ENCODE results near the gene PGM5.

DNA sequence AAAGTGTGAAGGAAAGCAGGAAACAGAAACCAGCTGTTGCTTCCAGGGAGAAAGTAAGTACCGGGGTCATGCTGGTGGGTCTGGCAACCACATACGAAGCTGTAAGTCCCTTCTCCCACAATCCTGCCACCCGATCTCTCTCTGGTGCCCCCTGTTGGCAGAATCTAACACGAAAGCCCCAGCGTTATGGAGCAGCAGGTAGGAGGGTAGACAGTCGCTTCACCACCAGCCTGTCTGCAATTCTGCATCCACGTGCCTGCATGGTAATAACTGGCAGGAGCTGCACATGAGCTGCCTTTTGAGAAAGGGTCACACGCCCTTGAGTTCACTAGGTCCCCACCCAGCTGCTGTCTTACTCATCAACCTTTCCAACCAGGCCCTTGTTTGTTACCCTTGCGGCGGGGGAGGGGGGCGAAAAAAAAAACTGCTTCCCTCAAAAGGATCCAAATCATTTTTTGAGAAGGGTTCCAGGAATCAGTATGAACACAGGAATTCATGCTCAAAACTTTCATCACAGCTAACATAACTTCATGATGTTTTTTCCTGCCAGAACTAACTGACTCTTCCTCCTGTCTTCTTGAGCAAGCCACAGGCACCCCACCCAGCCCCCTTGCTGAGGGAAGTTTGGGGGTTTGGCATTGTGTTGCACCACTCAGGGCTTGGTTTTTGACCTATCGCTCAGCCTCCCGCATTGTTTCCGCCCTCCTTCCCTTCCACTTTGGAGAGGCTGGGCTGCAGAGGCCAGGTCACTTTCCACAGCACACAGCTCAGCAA lies 203.8 kb downstream of the PGM5 start:
- TF ChIP-seq CTCF (IDR thresholded peaks at IDR 0.05; ENCODE audit: low read length) (peak; percentile 62), EZH2 (IDR thresholded peaks at IDR 0.05; ENCODE audit: borderline replicate concordance, low read length) (no peak)
